Activated CD4-positive, alpha-beta memory T cell treated with anti-CD3 and anti-CD28 coated beads, Interleukin-2, amount 10 ng/mL, durations not matched to agents 7 days and 5 days (primary cell): Measurements from ENCODE around the gene CASS4. TPM values are rescaled to one million over a fixed set of nuclear protein-coding genes. Genes with fewer than 3 reads are reported as not detected.

Source experiments
- CTCF ChIA-PET: fragments of 350-600 bp; sonication (Branson Sonifier 250); formaldehyde crosslinking; loops from one replicate; lab custom pipeline; 2021; ENCODE audit warnings: antibody characterized with exemption, inconsistent platforms; lab: Charles Lee
- POLR2A ChIA-PET: fragments of 350-600 bp; sonication (Branson Sonifier 250); formaldehyde crosslinking; loops from one replicate; lab custom pipeline; 2021; ENCODE audit warnings: antibody characterized with exemption; lab: Charles Lee
- DNase-seq: peaks from one replicate; pipeline ENCODE4 v3.0.0-alpha.2; 2020
- H3K27ac Mint-ChIP-seq: one replicate; pipeline ENCODE4 v1.8.0; 2021; ENCODE audit warnings: mild to moderate bottlenecking, mixed read lengths
- H3K27me3 Mint-ChIP-seq: one replicate; pipeline ENCODE4 v1.8.0; 2021; ENCODE audit warnings: mixed read lengths
- H3K36me3 Mint-ChIP-seq: one replicate; pipeline ENCODE4 v1.8.0; 2021; ENCODE audit warnings: low read depth, mixed read lengths
- H3K4me1 Mint-ChIP-seq: one replicate; pipeline ENCODE4 v1.8.0; 2021; ENCODE audit warnings: mixed read lengths
- H3K4me3 Mint-ChIP-seq: one replicate; pipeline ENCODE4 v1.8.0; 2021; ENCODE audit warnings: mild to moderate bottlenecking, mixed read lengths
- H3K9me3 Mint-ChIP-seq: one replicate; pipeline ENCODE4 v1.8.0; 2021; ENCODE audit warnings: mixed read lengths
- total RNA-seq, 2 experiments: library from RNA; stranded (reverse); gene quantifications; one replicate each; pipeline ENCODE4 v1.2.3, GENCODE V29; 2021

Gene CASS4
- total RNA-seq, 2 experiments from 2014 or later: 13.2 TPM

DNA sequence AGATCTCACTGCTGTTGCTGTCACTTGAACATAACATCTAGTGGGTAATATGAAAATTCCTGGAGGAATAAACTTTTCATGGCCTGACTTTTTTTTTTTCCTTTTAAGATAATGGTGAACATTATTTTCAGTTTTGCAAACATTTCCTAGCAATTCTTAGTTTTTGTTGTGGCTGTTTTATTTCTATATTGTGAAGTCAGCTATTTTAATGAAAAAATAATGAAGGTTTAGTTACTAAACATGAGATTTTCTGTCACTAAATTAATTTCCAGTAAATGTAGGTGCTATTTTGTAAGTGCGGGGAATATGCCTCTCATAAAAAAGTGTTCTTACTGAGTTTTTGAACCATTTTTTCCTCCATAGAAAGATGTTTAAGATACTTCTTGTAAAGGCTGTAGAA is 89.1 kb downstream of the CASS4 start:
- H3K27ac Mint-ChIP-seq: no peak overlapping the region
- no peak for DNase-seq
- H3K27me3 Mint-ChIP-seq: no peaks in the 10 kb centered on the region
- CTCF ChIA-PET: no interaction called here
- POLR2A ChIA-PET: no interaction called here
- peaks cover 27% of the 10 kb centered on the region for H3K36me3 Mint-ChIP-seq
- no peaks in the 10 kb centered on the region for H3K9me3 Mint-ChIP-seq
- peaks cover 2% of the 10 kb centered on the region for H3K4me1 Mint-ChIP-seq
- no peak overlapping the region for H3K4me3 Mint-ChIP-seq

GRCh38 chr20:56503916-56504315 is 91.9 kb downstream of the CASS4 start:
- Mint-ChIP-seq H3K27me3 (no peaks in the 10 kb centered on the region), H3K9me3 (no peaks in the 10 kb centered on the region), H3K36me3 (peaks cover 13% of the 10 kb centered on the region), H3K27ac (no peak overlapping the region), H3K4me3 (no peak overlapping the region), H3K4me1 (peaks cover 2% of the 10 kb centered on the region)
- DNase-seq: no peak
- ChIA-PET POLR2A (no interaction called here), CTCF (no interaction called here)

GRCh38 chr20:56504373-56505005 is 92.4 kb downstream of the CASS4 start:
- Mint-ChIP-seq H3K4me1 (peaks cover 2% of the 10 kb centered on the region), H3K27me3 (no peaks in the 10 kb centered on the region), H3K9me3 (no peaks in the 10 kb centered on the region), H3K36me3 (peaks cover 13% of the 10 kb centered on the region), H3K27ac (no peak overlapping the region), H3K4me3 (no peak overlapping the region)
- no peak for DNase-seq
- CTCF ChIA-PET: interaction anchor here (1.2 kb wide), 1 partner anchor 10 kb away, joined by 3 read pairs; no protein-coding TSS in a partner anchor
- POLR2A ChIA-PET: no interaction called here

GRCh38 chr20:56506103-56506502 is 94.0 kb downstream of the CASS4 start:
- no peak for DNase-seq
- CTCF ChIA-PET: interaction anchor here (1.2 kb wide), 1 partner anchor 8 kb away, joined by 3 read pairs; no protein-coding TSS in a partner anchor
- H3K9me3 Mint-ChIP-seq: no peaks in the 10 kb centered on the region

More at GRCh38 chr20:56506103-56506502, 94.0 kb downstream of the CASS4 start:
- POLR2A ChIA-PET: no interaction called here
- Mint-ChIP-seq H3K27ac (no peak overlapping the region), H3K4me3 (no peak overlapping the region), H3K27me3 (no peaks in the 10 kb centered on the region), H3K4me1 (peaks cover 2% of the 10 kb centered on the region), H3K36me3 (peaks cover 13% of the 10 kb centered on the region)

Other genes with a start within 250 kb of the CASS4 start
- gene MC3R, start 163.5 kb upstream of the CASS4 start, total RNA-seq: not detected
- 1 to 10 TPM; 3.7 to 4.3 TPM for gene FAM210B, start 53.3 kb upstream of the CASS4 start, total RNA-seq
- 10 to 100 TPM; 91.9 to 95.4 TPM for gene AURKA, start 20.0 kb upstream of the CASS4 start, total RNA-seq
- 10 to 100 TPM; 61.5 to 64.9 TPM for gene CSTF1, start 19.6 kb upstream of the CASS4 start, total RNA-seq
- 100 to 1,000 TPM; 121 TPM for gene RTF2, start 56.4 kb downstream of the CASS4 start, total RNA-seq
- 1 to 10 TPM; 1.4 to 3.0 TPM for gene FAM209A, start 112.5 kb downstream of the CASS4 start, total RNA-seq
- gene FAM209B, start 121.0 kb downstream of the CASS4 start, total RNA-seq: under 1 TPM; 0.80 to 0.91 TPM
- not detected for gene TFAP2C, start 217.0 kb downstream of the CASS4 start, total RNA-seq